ENCODE results near the gene SYNPO2L.
A peak's percentile ranks its signal among the peaks of the same experiment; 100 is the strongest.
"Not testable (repeated sequence)": the region's sequence is repeated elsewhere in the genome, so short reads cannot be mapped to it uniquely, and the experiment has no call there.

Gene SYNPO2L

GRCh38 chr10:73647875-73648651 is 7.8 kb downstream of the SYNPO2L start:
- DNase-seq = no peak

GRCh38 chr10:73647211-73647874 is 8.5 kb downstream of the SYNPO2L start:
- DNase-seq = peak; percentile 40

DNA sequence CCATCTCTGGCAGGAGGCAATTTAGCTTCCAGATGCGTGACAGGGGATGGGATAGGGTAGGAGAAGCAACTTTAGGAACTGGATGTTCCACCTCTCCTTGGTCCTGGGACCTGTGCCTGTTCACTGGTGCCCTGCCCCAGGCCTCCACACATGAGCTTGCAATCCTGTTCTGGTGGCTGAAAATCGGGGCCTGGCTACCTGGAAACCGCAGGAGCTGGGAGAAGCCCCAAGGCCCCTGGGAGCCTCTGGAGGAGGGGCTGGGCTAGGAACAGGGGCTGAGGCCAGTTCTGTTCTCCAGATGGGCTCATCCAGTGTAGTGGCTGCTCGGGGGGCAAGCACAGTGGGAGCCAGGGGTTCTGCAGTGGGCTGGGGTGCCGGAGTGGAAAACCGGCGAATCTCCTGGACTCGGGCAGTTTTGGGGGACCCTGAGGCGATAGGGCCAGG is 9.2 kb downstream of the SYNPO2L start:
- DNase-seq = no peak

DNA sequence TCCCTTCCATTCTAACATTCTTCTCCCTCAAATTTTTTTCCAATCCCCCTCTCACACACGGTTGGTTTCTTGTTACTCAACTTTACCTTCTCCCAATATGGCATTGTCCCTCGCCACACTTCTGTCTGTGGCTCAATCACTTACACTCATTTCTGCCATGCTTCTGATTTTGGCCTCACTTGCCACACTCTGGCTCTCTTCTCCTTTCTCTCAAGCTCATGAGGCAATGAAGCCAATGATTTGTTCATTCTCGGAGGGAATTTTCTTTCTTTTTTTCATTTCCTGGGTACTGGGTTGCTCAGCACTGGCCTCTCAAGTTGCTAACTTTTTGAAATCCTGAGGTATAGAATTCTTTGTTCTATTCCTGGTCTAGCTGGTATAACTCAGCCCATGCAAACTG is 10.6 kb downstream of the SYNPO2L start:
- peak; percentile 80 for DNase-seq

DNA sequence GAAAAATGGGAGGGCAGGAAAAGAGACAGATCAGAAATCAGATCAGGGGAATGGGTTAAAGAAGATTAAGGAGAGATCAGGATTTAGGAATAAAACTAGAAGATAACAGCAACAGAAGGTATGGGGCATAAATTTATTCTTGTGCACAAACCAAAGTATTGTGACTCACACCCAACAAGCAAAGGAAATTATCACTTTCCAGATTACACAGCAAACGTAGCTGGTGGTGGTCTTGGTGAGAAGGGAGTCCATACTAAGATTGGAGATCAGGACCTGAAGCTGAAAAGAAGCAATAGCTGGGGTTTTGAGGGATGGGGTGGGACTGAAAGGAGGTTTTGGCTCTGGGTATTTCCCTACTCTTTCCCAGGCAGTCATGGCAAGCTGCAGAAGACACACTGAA is 11.1 kb downstream of the SYNPO2L start:
- DNase-seq = no peak

- peak; percentile 65 for DNase-seq
Observed at GRCh38 chr10:73644015-73644743, 11.7 kb downstream of the SYNPO2L start.

- DNase-seq = no peak
Observed at GRCh38 chr10:73643362-73643761, 12.5 kb downstream of the SYNPO2L start.

DNA sequence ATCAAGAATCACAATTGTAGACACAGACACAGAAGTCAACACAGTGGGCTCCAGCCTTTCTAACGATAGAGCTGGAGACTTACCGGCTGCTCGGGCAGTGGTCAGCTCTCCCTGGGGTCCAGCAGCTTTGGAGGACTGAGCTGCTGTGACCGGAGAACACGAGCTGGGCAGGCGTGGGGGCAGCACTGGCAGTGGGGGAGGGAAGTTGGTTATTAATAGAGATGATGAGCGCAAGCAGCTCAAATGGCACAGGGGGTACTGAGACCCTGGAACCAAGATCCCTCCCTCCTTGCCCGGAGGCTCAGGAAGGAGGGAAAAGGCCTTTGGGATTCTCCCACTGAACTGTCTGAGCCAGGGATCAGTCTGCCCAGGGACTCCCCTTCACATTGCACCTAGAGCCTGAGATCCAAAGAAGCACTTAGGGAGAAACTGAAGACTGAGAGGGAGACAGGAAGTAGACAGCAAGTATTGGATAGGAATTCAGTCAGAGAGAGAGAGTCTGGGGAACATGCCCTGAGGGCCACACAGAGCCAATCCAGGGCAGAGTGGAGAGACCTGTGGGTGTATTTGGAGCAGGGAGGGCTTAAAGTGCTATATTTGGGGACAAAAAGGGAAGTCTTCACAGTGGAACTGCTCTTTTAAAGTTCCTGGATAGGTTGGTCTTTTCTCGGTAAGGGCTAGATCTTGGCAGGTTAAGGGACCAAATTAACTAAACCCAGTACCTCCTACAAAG is 14.3 kb downstream of the SYNPO2L start, which contains the start of gene MYOZ1:
Gene MYOZ1, minus strand, starts transcription at position 147 of the 733 bp plus-strand sequence. CDS start 1,457 bp downstream, outside the sequence.
- DNase-seq = no peak

DNA sequence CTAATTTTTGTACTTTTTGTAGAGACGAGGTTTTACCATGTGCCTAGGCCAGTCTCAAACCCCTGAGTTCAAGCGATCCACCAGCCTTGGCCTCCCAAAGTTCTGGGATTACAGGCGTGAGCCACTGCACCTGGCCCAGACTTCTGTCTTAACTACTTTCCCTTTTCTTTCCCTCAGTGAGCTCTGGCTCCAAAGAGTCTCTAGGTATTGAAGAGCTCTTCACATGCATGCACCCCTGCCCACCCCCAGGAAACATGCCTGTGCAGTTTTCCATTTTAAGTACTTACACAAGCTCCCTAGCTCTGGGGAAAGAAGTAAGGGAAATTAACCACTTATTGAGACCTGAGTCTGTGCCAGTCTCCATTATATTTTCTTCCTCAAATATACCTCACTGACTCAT is 16.5 kb downstream of the SYNPO2L start:
- peak; percentile 34 for DNase-seq

GRCh38 chr10:73635781-73636180 is 20.0 kb downstream of the SYNPO2L start:
- DNase-seq = no peak

DNA sequence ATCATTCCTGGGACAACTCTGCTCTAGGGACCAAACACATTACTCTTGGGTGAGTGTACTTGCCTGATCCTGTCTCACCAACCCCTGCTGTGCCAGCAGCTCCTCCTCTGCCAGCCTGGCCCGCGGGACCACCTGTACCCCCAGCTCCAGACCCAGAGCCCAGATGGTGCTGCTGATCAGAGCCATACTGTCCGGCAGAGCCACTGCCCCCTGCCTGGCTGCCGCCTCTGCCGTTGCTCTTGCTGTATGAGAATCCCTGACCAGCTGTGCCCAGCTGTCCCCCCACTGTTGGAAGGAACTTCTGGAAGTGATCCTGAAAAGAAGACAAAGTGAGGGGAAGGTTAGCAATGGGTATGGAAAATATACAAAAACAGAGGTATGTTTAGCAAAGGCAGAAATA is 21.4 kb downstream of the SYNPO2L start:
- DNase-seq = no peak

- no peak for DNase-seq
Observed at GRCh38 chr10:73629165-73629564, 26.7 kb downstream of the SYNPO2L start.

DNA sequence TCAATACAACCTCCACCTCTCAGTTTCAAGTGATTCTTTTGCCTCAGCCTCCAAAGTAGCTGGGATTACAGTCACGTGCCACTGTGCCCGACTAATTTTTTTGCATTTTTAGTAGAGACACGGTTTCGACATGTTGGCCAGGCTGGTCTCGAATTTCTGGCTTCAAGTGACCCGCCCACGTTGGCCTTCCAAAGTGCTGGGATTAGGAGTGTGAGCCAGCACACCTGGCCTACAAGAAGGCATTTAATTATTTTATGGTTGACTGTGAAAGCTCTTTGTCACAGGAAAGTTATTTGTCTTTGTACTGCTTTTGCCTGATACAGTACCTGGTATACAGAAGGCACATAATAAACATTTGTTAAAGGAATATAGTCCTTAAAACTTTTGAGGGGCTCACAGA is 27.4 kb downstream of the SYNPO2L start:
- DNase-seq = no peak

- DNase-seq = no peak
Observed at GRCh38 chr10:73627300-73627699, 28.5 kb downstream of the SYNPO2L start.

DNA sequence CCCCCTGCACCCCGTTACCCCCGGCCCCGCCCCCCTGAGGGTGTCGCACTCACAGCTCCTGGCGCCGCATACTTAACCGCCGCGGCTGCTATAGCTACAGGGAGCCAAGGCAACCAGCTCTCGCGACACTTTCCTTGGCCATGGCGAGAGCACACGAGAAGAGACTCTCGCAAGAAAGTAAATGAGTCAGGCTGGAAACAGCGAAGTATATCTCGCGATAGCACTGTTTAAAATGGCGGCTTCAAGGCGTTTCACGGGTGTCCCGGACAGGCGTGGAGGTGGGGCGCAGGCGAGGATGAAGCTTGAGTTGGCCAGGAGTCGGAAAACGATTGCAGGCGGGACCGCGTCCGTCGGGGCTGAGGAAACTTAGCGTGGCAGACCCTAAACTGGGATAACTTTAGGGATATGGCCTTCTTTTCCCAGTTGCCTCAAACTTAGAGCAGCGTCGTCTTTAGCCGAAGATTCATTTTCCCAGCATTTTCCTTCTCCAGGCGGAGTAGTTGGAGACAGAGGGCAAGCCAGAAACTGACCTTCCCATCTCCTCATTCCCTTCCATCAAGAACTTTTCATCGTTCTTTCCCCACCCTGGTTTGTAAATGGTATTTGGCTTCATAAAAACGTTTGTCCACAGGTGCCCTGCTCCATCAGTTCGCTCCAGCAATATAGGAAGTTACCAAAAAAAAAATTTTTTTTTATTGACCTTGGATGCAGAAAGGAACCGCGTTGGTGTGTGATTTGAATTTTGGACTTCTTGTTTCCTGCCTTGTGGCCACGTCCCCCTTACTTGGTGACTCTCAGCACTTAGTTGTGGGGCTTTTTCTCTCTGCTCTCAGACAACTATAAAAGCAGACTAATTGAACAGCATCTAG is 29.7 kb downstream of the SYNPO2L start:
- peak; percentile 83 for DNase-seq

DNA sequence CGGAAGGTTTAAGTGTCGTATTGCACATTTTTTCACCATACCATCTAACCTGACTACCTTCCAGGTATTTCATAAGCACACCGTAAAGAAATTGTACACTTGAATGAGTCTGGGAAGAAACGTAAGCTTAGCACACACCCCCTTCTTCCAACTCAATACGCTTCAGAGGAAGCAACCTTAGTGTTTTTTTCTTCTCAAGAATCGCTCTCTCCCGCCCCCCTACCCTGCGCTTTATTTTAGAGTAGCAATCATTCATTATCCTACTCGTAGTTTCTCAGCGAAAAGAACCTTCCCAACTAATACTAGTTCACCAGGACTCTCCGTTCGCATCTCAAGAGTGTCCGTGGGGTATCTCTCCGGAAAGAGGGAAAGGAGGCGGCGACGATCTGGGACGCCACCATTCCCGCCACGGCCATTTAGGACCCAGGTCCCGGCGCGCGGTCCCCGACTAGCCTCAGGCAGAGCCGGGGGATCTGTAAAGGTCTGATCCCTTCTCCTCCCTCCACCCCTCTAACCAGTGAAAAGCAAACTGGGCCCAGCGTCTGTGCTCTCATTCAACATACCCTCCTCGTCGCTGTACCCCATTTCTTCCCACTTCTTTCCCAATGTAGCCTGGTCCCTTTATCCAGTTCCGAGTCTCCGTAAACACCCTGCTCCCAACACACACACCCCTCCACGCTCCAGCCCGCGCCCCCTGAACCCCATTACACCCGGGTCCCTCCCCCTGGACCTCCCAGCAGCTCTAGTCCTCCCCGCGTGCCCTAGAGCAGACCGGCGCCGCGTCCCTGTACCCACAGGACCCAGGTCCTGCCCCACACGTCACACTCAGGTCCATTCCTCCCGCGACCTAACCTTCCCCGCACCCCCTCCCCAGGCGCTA is 30.6 kb downstream of the SYNPO2L start:
- DNase-seq = peak; percentile 31

DNA sequence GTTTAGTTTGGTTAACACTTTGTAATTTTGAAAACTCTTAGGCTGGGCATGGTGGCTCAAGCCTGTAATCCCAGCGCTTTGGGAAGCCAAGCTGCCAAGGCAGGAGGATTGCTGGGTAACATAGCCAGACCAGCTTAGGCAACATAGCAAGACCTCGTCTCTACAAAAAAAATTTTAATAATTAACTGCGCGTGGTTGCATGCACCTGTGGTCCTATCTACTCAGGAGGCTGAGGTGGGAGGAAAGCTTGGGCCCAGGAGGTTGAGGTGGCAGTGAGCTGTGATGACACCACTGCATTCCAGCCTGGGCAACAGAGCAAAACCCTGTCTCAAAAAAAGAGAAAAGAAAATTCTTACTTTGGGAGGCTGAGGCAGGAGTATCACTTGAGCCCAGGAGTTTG is 32.8 kb downstream of the SYNPO2L start:
- no peak for DNase-seq

DNA sequence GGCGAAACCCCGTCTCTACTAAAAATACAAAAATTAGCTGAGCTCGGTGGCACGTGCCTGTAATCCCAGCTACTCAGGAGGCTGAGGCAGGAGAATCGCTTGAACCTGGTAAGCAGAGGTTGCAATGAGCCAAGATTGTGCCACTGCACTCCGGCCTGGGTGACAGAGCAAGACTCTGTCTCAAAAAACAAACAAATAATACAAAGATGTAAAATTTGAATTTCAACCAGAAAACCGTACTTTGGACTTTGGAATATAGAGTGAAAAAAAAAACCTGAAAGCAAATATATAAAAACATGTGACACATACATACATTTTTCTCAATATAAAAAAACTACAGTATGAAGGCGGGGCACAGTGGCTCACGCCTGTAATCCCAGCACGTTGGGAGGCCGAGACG is 34.9 kb downstream of the SYNPO2L start:
- DNase-seq = not testable (repeated sequence)

DNA sequence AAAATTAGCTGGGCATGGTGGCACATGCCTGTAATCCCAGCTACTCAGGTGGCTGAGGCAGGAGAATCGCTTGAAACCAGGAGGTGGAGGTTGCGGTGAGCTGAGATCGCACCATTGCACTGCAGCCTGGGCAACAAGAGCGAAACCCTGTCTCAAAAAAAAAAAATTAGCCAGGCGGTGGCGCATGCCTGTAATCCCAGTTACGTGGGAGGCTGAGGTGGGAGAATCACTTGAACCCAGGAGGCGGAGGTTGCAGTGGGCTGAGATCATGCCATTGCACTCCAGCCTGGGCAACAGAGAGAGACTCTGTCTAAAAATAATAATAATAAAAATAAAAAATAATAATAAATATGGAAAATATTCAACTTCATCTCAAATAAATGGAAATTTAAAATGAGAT is 38.7 kb downstream of the SYNPO2L start:
- not testable (repeated sequence) for DNase-seq

DNA sequence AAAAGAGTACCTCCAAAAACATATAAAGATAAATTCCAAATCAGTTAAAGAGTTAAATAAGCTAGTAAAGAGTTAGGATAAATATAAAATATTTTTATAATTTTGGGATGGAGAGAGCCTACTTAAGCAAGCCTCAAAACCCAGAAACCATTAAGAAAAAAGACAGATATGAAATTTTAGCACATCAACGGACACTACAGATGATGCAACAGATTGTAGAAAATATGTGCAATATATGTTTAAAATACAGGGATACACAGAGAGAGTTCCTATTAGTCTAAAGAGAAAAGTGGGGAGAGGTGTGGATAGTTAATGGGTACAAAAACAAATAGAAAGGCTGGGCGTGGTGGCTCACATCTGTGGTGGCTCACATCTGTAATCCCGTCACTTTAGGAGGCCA is 41.1 kb downstream of the SYNPO2L start:
- DNase-seq = no peak

GRCh38 chr10:73609116-73609515 is 46.7 kb downstream of the SYNPO2L start:
- DNase-seq = no peak
